Activated gamma-delta T cell (primary cell): ENCODE results near the gene RNF114.
"Not testable (repeated sequence)": the region's sequence is repeated elsewhere in the genome, so short reads cannot be mapped to it uniquely, and the experiment has no call there.

Experiments
- DNase-seq: peaks from one replicate; lab custom pipeline; 2025; lab: John Stamatoyannopoulos, UW

RNF114 gene

GRCh38 chr20:49965781-49966305 is 29.6 kb downstream of the RNF114 start:
- no peak for DNase-seq

- no peak for DNase-seq
These were observed 30.7 kb downstream of the RNF114 start for GRCh38 chr20:49966861-49967260.

GRCh38 chr20:49969234-49969633 is 33.0 kb downstream of the RNF114 start:
- DNase-seq = no peak

- no peak for DNase-seq
These were observed 33.7 kb downstream of the RNF114 start for GRCh38 chr20:49969946-49970345.

- DNase-seq = no peak
These were observed 34.3 kb downstream of the RNF114 start for GRCh38 chr20:49970498-49970897.

GRCh38 chr20:49973981-49974380 is 37.8 kb downstream of the RNF114 start:
- DNase-seq = no peak

- no peak for DNase-seq
These were observed 40.3 kb downstream of the RNF114 start for GRCh38 chr20:49976542-49976941.

GRCh38 chr20:49977740-49978139 is 41.5 kb downstream of the RNF114 start:
- DNase-seq = not testable (repeated sequence)

GRCh38 chr20:49978685-49979029 is 42.5 kb downstream of the RNF114 start:
- DNase-seq = no peak

- peak; percentile 50 for DNase-seq
These were observed 43.0 kb downstream of the RNF114 start for GRCh38 chr20:49979030-49979832.

GRCh38 chr20:49980140-49981008 is 44.2 kb downstream of the RNF114 start:
- DNase-seq = no peak

GRCh38 chr20:49981218-49982071 is 45.2 kb downstream of the RNF114 start:
- DNase-seq = no peak

- no peak for DNase-seq
These were observed 45.8 kb downstream of the RNF114 start for GRCh38 chr20:49982072-49982345.

- DNase-seq = peak; percentile 76
These were observed 46.3 kb downstream of the RNF114 start, which contains the start of gene SNAI1 for GRCh38 chr20:49982346-49983122. Gene SNAI1 (plus strand): TSS chr20:49982980. CDS start chr20:49983060, 80 bp downstream.

GRCh38 chr20:49983123-49983847 is 47.1 kb downstream of the RNF114 start:
- no peak for DNase-seq

GRCh38 chr20:49983848-49984408 is 47.7 kb downstream of the RNF114 start:
- no peak for DNase-seq

GRCh38 chr20:49984426-49985153 is 48.4 kb downstream of the RNF114 start:
- DNase-seq = no peak

GRCh38 chr20:49985157-49985556 is 49.0 kb downstream of the RNF114 start:
- no peak for DNase-seq

GRCh38 chr20:49985617-49986016 is 49.4 kb downstream of the RNF114 start:
- DNase-seq = no peak
